LNCaP clone FGC (cell line): ENCODE data around the gene FOXD3.

Source experiments
- DNase-seq: peaks from one replicate; pipeline ENCODE4 v3.0.0-alpha.2; 2011; ENCODE audit warnings: low read depth
- H3K4me3 ChIP-seq: 2 replicates; pipeline ENCODE4 v1.5.1; 2011; ENCODE audit warnings: mild to moderate bottlenecking, low read depth, low read length, control low read depth
- TF ChIP-seq, protein P1 (sequence below): IDR thresholded peaks from 2 replicates; pipeline ENCODE4 v1.5.1; 2012; ENCODE audit warnings: mild to moderate bottlenecking; ENCODE audit not compliant: control insufficient read depth, insufficient read depth; ENCODE audit errors: extremely low read depth

FOXD3 gene

DNA sequence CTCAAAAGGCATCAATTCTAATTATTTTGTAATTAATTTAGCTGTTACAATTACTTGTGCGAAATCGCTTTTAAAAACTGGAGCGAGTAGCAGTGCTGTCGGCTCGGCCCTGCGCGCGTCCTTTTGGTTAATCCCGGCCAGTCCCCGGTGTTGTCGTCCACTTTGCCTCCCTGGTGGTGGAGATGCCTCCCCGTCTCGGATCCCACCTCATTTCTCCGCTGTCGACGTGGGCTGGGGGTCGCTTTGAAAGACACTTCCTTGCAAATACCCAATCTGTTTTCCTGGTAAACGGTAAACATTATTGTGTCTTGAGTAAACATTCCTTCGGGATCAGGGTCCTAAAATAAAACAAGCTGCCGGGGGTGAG lies 3.7 kb downstream of the FOXD3 start:
- no peak for DNase-seq
- no peak overlapping the region for H3K4me3 ChIP-seq

GRCh38 chr1:63326473-63327380 lies 4.4 kb downstream of the FOXD3 start:
- no peak overlapping the region for H3K4me3 ChIP-seq
- no peak for DNase-seq
- TF ChIP-seq, protein P1, sequence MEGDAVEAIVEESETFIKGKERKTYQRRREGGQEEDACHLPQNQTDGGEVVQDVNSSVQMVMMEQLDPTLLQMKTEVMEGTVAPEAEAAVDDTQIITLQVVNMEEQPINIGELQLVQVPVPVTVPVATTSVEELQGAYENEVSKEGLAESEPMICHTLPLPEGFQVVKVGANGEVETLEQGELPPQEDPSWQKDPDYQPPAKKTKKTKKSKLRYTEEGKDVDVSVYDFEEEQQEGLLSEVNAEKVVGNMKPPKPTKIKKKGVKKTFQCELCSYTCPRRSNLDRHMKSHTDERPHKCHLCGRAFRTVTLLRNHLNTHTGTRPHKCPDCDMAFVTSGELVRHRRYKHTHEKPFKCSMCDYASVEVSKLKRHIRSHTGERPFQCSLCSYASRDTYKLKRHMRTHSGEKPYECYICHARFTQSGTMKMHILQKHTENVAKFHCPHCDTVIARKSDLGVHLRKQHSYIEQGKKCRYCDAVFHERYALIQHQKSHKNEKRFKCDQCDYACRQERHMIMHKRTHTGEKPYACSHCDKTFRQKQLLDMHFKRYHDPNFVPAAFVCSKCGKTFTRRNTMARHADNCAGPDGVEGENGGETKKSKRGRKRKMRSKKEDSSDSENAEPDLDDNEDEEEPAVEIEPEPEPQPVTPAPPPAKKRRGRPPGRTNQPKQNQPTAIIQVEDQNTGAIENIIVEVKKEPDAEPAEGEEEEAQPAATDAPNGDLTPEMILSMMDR: no peak

More for the DNA sequence above, 3.7 kb downstream of the FOXD3 start:
- TF ChIP-seq, protein P1: no peak

GRCh38 chr1:63327417-63328054 lies 5.2 kb downstream of the FOXD3 start:
- no peak for DNase-seq
- TF ChIP-seq, protein P1: peak; percentile 93
- no peak overlapping the region for H3K4me3 ChIP-seq

DNA sequence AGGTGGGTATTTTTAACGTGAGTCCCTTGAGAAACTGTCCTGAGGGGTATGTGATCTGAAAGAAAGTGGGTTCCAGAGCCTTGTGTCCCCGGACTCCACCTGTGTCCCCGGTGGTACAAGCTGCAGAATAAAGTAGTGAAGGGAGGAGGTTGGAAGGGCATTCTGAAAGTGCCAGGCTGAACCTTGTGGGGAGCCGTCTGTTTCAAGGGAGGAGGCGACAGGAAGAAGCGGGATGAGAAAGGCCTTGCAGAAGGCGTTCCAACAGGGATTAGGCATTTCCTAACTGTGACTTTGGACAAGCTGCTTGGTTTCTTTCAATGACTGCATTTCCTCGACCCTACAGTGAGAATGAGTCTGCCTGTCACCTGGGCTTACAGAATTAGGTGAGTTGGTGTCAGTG lies 5.8 kb downstream of the FOXD3 start:
- H3K4me3 ChIP-seq: no peak overlapping the region
- DNase-seq: no peak
- TF ChIP-seq, protein P1: no peak

GRCh38 chr1:63328781-63329180 lies 6.4 kb downstream of the FOXD3 start:
- no peak overlapping the region for H3K4me3 ChIP-seq
- TF ChIP-seq, protein P1: no peak
- no peak for DNase-seq

- TF ChIP-seq, protein P1: no peak
- no peak overlapping the region for H3K4me3 ChIP-seq
- DNase-seq: no peak
Measured at GRCh38 chr1:63329621-63330330, 7.4 kb downstream of the FOXD3 start.
